ENCODE measurements around the gene B3GAT1. TPM values are rescaled to one million over a fixed set of nuclear protein-coding genes. Genes with fewer than 3 reads are reported as not detected.

B3GAT1 gene
- total RNA-seq, 1 experiment from 2014 or later = 34.3 TPM

DNA sequence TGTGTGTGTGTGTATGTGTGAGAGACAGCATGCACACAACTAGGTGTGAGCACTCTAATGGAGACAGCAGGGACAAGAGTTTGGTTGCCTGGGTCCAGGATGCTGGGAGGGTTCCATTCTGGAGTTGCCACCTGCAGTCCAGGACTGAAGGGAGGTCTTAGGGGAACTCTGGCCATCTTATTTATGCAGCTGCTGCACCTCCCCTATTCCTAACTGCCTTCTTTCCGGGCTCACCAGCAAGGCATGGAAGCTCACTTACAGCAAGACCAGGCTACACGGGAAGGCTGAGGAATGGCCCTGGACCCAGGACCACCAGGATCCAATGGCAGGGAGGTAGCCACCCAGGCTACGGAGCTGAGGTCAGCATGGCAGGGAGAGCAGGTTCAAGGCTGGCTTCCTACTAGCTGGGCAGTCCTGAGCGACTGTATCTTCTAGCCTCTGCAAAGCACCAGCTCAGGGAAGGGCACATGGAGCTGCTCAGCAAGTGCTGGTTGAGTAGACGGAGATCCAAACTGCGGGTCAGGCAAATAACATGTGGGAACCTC, 42.2 kb upstream of the B3GAT1 start:
- Histone ChIP-seq H4K5ac (ENCODE audit: insufficient read length, low read depth, low read length) (no peak overlapping the region), H3K4ac (ENCODE audit: low read depth, low read length) (no peak overlapping the region), H2AK5ac (ENCODE audit: insufficient read length, low read length) (no peak overlapping the region), H2BK12ac (ENCODE audit: insufficient read length, low read depth, low read length) (no peak overlapping the region), H3K27ac (ENCODE audit: insufficient read length, low read depth, low read length) (no peak overlapping the region), H4K8ac (replicated peaks; ENCODE audit: insufficient read length, low read depth, low read length) (no peak overlapping the region), H3K79me2 (ENCODE audit: insufficient read depth, low read length) (no peaks in the 10 kb centered on the region), H3K14ac (ENCODE audit: insufficient read depth, low read length) (no peak overlapping the region), H3K9me3 (ENCODE audit: control insufficient read depth, low read depth, low read length) (no peaks in the 10 kb centered on the region), H3K9ac (ENCODE audit: extremely low read depth, insufficient read length, low read length) (no peak overlapping the region), H3T11ph (ENCODE audit: low read length) (no peak overlapping the region), H3K4me1 (ENCODE audit: insufficient read depth, low read length) (no peaks in the 10 kb centered on the region), H3K56ac (ENCODE audit: insufficient read length, low read depth, low read length) (no peak overlapping the region), H4K91ac (ENCODE audit: insufficient read length, low read depth, low read length) (no peak overlapping the region), H2BK15ac (ENCODE audit: low read depth, low read length) (no peak overlapping the region), H2BK20ac (ENCODE audit: low read depth, low read length, poor library complexity, severe bottlenecking) (no peak overlapping the region), H2AFZ (ENCODE audit: low read length) (no peak overlapping the region), H3K4me2 (ENCODE audit: insufficient read depth, insufficient read length, low read length) (no peak overlapping the region), H3K79me1 (ENCODE audit: insufficient read depth, low read depth, low read length, poor library complexity, severe bottlenecking) (no peaks in the 10 kb centered on the region), H2BK5ac (ENCODE audit: insufficient read length, low read length) (no peak overlapping the region), H3K27me3 (ENCODE audit: insufficient read depth, low read length) (no peaks in the 10 kb centered on the region), H4K20me1 (ENCODE audit: control insufficient read depth, insufficient read depth, insufficient read length) (no peaks in the 10 kb centered on the region), H3K23ac (ENCODE audit: insufficient read length, low read depth, low read length) (no peak overlapping the region), H2BK120ac (ENCODE audit: low read depth, low read length, poor library complexity, severe bottlenecking) (no peak overlapping the region), H3K18ac (ENCODE audit: insufficient read length, low read depth, low read length) (no peak overlapping the region), H3K23me2 (ENCODE audit: insufficient read length, low read depth, low read length, poor library complexity, severe bottlenecking) (no peaks in the 10 kb centered on the region)
- no peak for DNase-seq
- no CpG with 5 or more reads among the region's 6 CpGs for WGBS (ENCODE audit: extremely low coverage, insufficient read length, low lambda C conversion rate)
- H3K4me3 Mint-ChIP-seq = no peak overlapping the region
- H3K36me3 Mint-ChIP-seq (ENCODE audit: insufficient read depth in 1 of 3, low read depth in 3 of 3) = no peaks in the 10 kb centered on the region
- TF ChIP-seq, protein P1, sequence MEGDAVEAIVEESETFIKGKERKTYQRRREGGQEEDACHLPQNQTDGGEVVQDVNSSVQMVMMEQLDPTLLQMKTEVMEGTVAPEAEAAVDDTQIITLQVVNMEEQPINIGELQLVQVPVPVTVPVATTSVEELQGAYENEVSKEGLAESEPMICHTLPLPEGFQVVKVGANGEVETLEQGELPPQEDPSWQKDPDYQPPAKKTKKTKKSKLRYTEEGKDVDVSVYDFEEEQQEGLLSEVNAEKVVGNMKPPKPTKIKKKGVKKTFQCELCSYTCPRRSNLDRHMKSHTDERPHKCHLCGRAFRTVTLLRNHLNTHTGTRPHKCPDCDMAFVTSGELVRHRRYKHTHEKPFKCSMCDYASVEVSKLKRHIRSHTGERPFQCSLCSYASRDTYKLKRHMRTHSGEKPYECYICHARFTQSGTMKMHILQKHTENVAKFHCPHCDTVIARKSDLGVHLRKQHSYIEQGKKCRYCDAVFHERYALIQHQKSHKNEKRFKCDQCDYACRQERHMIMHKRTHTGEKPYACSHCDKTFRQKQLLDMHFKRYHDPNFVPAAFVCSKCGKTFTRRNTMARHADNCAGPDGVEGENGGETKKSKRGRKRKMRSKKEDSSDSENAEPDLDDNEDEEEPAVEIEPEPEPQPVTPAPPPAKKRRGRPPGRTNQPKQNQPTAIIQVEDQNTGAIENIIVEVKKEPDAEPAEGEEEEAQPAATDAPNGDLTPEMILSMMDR (conservative IDR thresholded peaks at IDR 0.05) = no peak
- H3K4me1 Mint-ChIP-seq = peaks cover 0 to 7% of the 10 kb centered on the region in 2 experiments; a peak in 1 of 4 replicates
- peaks cover 2 to 3% of the 10 kb centered on the region in 2 experiments; a peak in 3 of 5 replicates for H3K9me3 Mint-ChIP-seq
- no peak overlapping the region for H3K27ac Mint-ChIP-seq
- H3K27me3 Mint-ChIP-seq (ENCODE audit: low read depth) = peaks cover 21% of the 10 kb centered on the region
